WTC11 (cell line): Measurements from ENCODE around the gene MKLN1. TPM values are rescaled to one million over a fixed set of nuclear protein-coding genes. Genes with fewer than 3 reads are reported as not detected.
A peak's percentile ranks its signal among the peaks of the same experiment; 100 is the strongest.

ENCODE experiments used
- ATAC-seq: fragments of 200-7000 bp; cut with Tn5 transposase; 2 replicates; pipeline ENCODE4 v1.10.0; 2021; ENCODE audit warnings: mild to moderate bottlenecking, moderate library complexity
- CTCF ChIA-PET: fragments of 300-600 bp; sonication (Branson Sonifier 250); formaldehyde crosslinking; loops from one replicate; lab custom pipeline; 2021; ENCODE audit warnings: antibody characterized with exemption; lab: Charles Lee
- POLR2A ChIA-PET: fragments of 350-600 bp; sonication (Branson Sonifier 250); formaldehyde crosslinking; loops from one replicate; lab custom pipeline; 2021; ENCODE audit warnings: antibody characterized with exemption; lab: Charles Lee
- DNase-seq: peaks from one replicate; pipeline ENCODE4 v3.0.0; 2021; ENCODE audit warnings: low spot score
- H3K27ac Mint-ChIP-seq: 2 replicates; pipeline ENCODE4 v1.8.0; 2021; ENCODE audit warnings: mixed read lengths
- H3K27me3 Mint-ChIP-seq: 2 replicates; pipeline ENCODE4 v1.8.0; 2021; ENCODE audit warnings: low read depth, mild to moderate bottlenecking, moderate library complexity, mixed read lengths
- H3K36me3 Mint-ChIP-seq: 2 replicates; pipeline ENCODE4 v1.8.0; 2021; ENCODE audit warnings: mixed read lengths
- H3K4me1 Mint-ChIP-seq: 2 replicates; pipeline ENCODE4 v1.8.0; 2022; ENCODE audit warnings: mixed read lengths
- H3K4me3 Mint-ChIP-seq: 2 replicates; pipeline ENCODE4 v1.8.0; 2021; ENCODE audit warnings: mild to moderate bottlenecking, moderate library complexity, mixed read lengths
- H3K9me3 Mint-ChIP-seq: 2 replicates; pipeline ENCODE4 v1.8.0; 2021; ENCODE audit warnings: mixed read lengths
- ATF1 ChIP-seq: sonication (generic); formaldehyde crosslinking; IDR thresholded peaks from 2 replicates; pipeline ENCODE4 v1.8.1; 2023; ENCODE audit warnings: mild to moderate bottlenecking, moderate library complexity, missing genetic modification reagents
- CREB1 ChIP-seq: sonication (generic); formaldehyde crosslinking; IDR thresholded peaks from 2 replicates; pipeline ENCODE4 v1.8.0; 2023; ENCODE audit warnings: mild to moderate bottlenecking, missing genetic modification reagents
- EMX1 ChIP-seq: fragments of 250-450 bp; sonication (Bioruptor Pico); IDR thresholded peaks from 2 replicates; pipeline ENCODE4 v1.8.0; 2021; ENCODE audit warnings: mild to moderate bottlenecking
- FOXJ3 ChIP-seq: sonication (generic); formaldehyde crosslinking; IDR thresholded peaks from 2 replicates; pipeline ENCODE4 v1.9.0; 2021; ENCODE audit warnings: missing genetic modification reagents, mild to moderate bottlenecking, borderline replicate concordance
- GTF2I ChIP-seq: fragments of 250-450 bp; sonication (Bioruptor Pico); conservative IDR thresholded peaks from 2 replicates; pipeline ENCODE4 v1.4.0; 2021; ENCODE audit warnings: mild to moderate bottlenecking
- JAZF1 ChIP-seq: fragments of 250-450 bp; sonication (Bioruptor Pico); IDR thresholded peaks from 2 replicates; pipeline ENCODE4 v1.9.0; 2021; ENCODE audit warnings: moderate library complexity, mild to moderate bottlenecking, inconsistent platforms
- JUN ChIP-seq: sonication (generic); formaldehyde crosslinking; IDR thresholded peaks from 2 replicates; pipeline ENCODE4 v1.8.0; 2023; ENCODE audit warnings: mild to moderate bottlenecking, missing genetic modification reagents
- KAT7 ChIP-seq: sonication (generic); formaldehyde crosslinking; IDR thresholded peaks from 2 replicates; pipeline ENCODE4 v1.8.1; 2023; ENCODE audit warnings: missing genetic modification reagents, mild to moderate bottlenecking, borderline replicate concordance
- MXD4 ChIP-seq: fragments of 250-450 bp; sonication (Bioruptor Pico); IDR thresholded peaks from 2 replicates; pipeline ENCODE4 v1.8.0; 2021; ENCODE audit warnings: mild to moderate bottlenecking, moderate library complexity, borderline replicate concordance
- RORB ChIP-seq: fragments of 250-450 bp; sonication (Bioruptor Pico); IDR thresholded peaks from 2 replicates; pipeline ENCODE4 v1.9.0; 2021; ENCODE audit warnings: mild to moderate bottlenecking
- SMAD4 ChIP-seq: sonication (generic); formaldehyde crosslinking; IDR thresholded peaks from 2 replicates; pipeline ENCODE4 v1.8.0; 2022; ENCODE audit warnings: mild to moderate bottlenecking, missing genetic modification reagents
- SP1 ChIP-seq: sonication (generic); formaldehyde crosslinking; conservative IDR thresholded peaks from 2 replicates; pipeline ENCODE4 v1.8.1; 2022; ENCODE audit warnings: missing genetic modification reagents
- ZBTB21 ChIP-seq: sonication (generic); formaldehyde crosslinking; IDR thresholded peaks from 2 replicates; pipeline ENCODE4 v1.8.1; 2023; ENCODE audit warnings: mild to moderate bottlenecking, missing genetic modification reagents, borderline replicate concordance
- ZNF232 ChIP-seq: sonication (generic); formaldehyde crosslinking; IDR thresholded peaks from 2 replicates; pipeline ENCODE4 v1.8.0; 2022; ENCODE audit warnings: mild to moderate bottlenecking, missing genetic modification reagents
- ZNF416 ChIP-seq: fragments of 250-450 bp; sonication (Bioruptor Pico); IDR thresholded peaks from 2 replicates; pipeline ENCODE4 v1.9.0; 2021; ENCODE audit warnings: mild to moderate bottlenecking, inconsistent platforms
- total RNA-seq: library from RNA; stranded (reverse); gene quantifications from 3 replicates; pipeline ENCODE4 v1.2.3, GENCODE V29; 2021
- TF ChIP-seq, protein P1 (sequence below): sonication (generic); formaldehyde crosslinking; conservative IDR thresholded peaks from 2 replicates; pipeline ENCODE4 v1.8.1; 2022; ENCODE audit warnings: mild to moderate bottlenecking, missing genetic modification reagents
- TF ChIP-seq, protein P2 (sequence below): sonication (generic); formaldehyde crosslinking; IDR thresholded peaks from 2 replicates; pipeline ENCODE4 v1.8.1; 2023; ENCODE audit warnings: mild to moderate bottlenecking, missing genetic modification reagents, borderline replicate concordance
- TF ChIP-seq, protein P3 (sequence below): sonication (generic); formaldehyde crosslinking; IDR thresholded peaks from 2 replicates; pipeline ENCODE4 v1.8.1; 2023; ENCODE audit warnings: mild to moderate bottlenecking, missing genetic modification reagents, moderate library complexity
- TF ChIP-seq, protein P4 (sequence below): sonication (generic); formaldehyde crosslinking; IDR thresholded peaks from 2 replicates; pipeline ENCODE4 v1.8.0; 2023; ENCODE audit warnings: mild to moderate bottlenecking, missing genetic modification reagents
- TF ChIP-seq, protein P5 (sequence below): fragments of 200-600 bp; IDR thresholded peaks from 2 replicates; pipeline ENCODE4 v1.8.0; 2022; ENCODE audit warnings: antibody characterized with exemption
- TF ChIP-seq, protein P6 (sequence below): sonication (generic); formaldehyde crosslinking; IDR thresholded peaks from 2 replicates; pipeline ENCODE4 v1.8.0; 2022; ENCODE audit warnings: missing genetic modification reagents

MKLN1 gene
- total RNA-seq, 1 experiment from 2014 or later, result 37.6 TPM

DNA sequence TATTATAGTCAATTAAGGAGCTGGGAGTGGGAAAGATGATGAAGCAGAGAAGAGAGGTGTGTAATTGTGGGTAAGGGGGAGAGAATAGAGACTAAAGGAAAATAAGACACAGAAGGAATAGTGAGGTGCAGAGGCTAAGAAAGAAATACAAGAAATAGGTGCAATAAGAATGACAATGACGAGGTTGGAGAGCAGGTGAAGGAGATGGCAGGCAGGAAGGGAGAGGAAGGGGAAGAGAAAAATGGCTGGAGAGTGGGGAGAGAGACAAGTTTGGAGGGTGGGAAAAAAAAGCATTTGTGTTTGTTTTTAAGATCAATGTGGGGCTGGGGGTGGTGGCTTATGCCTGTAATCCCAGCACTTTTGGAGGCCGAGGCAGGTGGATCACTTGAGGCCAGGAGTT, 27.6 kb upstream of the MKLN1 start (continued):
- TF ChIP-seq, protein P1, sequence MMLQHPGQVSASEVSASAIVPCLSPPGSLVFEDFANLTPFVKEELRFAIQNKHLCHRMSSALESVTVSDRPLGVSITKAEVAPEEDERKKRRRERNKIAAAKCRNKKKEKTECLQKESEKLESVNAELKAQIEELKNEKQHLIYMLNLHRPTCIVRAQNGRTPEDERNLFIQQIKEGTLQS (CRISPR knock-in tag), result no peak
- TF ChIP-seq, protein P2, sequence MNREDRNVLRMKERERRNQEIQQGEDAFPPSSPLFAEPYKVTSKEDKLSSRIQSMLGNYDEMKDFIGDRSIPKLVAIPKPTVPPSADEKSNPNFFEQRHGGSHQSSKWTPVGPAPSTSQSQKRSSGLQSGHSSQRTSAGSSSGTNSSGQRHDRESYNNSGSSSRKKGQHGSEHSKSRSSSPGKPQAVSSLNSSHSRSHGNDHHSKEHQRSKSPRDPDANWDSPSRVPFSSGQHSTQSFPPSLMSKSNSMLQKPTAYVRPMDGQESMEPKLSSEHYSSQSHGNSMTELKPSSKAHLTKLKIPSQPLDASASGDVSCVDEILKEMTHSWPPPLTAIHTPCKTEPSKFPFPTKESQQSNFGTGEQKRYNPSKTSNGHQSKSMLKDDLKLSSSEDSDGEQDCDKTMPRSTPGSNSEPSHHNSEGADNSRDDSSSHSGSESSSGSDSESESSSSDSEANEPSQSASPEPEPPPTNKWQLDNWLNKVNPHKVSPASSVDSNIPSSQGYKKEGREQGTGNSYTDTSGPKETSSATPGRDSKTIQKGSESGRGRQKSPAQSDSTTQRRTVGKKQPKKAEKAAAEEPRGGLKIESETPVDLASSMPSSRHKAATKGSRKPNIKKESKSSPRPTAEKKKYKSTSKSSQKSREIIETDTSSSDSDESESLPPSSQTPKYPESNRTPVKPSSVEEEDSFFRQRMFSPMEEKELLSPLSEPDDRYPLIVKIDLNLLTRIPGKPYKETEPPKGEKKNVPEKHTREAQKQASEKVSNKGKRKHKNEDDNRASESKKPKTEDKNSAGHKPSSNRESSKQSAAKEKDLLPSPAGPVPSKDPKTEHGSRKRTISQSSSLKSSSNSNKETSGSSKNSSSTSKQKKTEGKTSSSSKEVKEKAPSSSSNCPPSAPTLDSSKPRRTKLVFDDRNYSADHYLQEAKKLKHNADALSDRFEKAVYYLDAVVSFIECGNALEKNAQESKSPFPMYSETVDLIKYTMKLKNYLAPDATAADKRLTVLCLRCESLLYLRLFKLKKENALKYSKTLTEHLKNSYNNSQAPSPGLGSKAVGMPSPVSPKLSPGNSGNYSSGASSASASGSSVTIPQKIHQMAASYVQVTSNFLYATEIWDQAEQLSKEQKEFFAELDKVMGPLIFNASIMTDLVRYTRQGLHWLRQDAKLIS (CRISPR knock-in tag), result no peak
- TF ChIP-seq CREB1 (CRISPR knock-in tag) (no peak), SP1 (no peak), MXD4 (CRISPR knock-in tag) (no peak), EMX1 (CRISPR knock-in tag) (no peak), JUN (CRISPR knock-in tag) (no peak)
- TF ChIP-seq, protein P3, sequence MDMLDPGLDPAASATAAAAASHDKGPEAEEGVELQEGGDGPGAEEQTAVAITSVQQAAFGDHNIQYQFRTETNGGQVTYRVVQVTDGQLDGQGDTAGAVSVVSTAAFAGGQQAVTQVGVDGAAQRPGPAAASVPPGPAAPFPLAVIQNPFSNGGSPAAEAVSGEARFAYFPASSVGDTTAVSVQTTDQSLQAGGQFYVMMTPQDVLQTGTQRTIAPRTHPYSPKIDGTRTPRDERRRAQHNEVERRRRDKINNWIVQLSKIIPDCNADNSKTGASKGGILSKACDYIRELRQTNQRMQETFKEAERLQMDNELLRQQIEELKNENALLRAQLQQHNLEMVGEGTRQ (CRISPR knock-in tag), result no peak

DNA sequence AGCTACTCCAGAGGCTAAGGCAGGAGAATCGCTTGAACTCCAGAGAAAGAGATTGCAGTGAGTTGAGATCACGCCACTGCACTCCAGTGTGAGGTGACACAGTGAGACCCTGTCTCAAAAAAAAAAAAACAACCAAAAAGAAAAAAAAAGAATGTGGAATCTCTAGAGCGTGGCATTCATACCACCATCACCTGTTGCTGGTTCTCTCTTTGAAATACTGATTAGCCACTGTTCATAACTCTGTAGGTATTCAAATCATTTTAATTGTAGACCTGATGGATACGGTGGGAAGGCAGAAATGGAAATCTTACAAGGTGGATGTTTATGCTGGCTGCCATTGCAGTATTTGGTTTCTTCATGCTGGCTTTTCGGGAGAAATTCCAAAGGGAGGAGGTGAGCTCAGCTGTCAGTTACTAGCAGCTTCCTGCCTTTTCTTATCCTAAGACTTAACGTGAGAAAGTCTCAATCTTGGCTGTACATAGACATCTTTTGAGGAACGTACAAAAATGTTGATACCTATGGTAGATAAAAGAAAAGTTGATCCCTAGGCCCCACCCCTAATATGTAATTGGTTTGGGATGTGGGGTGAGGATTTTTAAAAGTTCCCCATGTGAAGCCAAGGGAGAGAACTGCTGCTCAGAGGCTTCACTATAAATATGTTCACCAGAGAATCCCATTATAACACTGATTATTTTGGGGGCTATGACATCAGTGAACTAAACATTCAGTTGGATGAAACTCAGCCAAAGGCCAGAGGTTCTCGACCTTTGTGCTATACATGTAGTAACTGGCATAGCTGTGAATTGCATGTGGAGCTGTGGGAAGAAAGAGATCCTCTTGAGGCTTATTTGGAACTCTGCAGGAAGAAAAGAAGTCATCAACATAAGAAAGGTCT, 26.9 kb upstream of the MKLN1 start:
- no peak for DNase-seq
- ChIA-PET POLR2A (no interaction called here), CTCF (interaction anchor here (0.7 to 4.5 kb wide), 7 partner anchors 26 to 404 kb away, joined by 3 to 31 read pairs (median 3); no protein-coding TSS in a partner anchor)
- TF ChIP-seq FOXJ3 (CRISPR knock-in tag), result no peak
- TF ChIP-seq, protein P4, sequence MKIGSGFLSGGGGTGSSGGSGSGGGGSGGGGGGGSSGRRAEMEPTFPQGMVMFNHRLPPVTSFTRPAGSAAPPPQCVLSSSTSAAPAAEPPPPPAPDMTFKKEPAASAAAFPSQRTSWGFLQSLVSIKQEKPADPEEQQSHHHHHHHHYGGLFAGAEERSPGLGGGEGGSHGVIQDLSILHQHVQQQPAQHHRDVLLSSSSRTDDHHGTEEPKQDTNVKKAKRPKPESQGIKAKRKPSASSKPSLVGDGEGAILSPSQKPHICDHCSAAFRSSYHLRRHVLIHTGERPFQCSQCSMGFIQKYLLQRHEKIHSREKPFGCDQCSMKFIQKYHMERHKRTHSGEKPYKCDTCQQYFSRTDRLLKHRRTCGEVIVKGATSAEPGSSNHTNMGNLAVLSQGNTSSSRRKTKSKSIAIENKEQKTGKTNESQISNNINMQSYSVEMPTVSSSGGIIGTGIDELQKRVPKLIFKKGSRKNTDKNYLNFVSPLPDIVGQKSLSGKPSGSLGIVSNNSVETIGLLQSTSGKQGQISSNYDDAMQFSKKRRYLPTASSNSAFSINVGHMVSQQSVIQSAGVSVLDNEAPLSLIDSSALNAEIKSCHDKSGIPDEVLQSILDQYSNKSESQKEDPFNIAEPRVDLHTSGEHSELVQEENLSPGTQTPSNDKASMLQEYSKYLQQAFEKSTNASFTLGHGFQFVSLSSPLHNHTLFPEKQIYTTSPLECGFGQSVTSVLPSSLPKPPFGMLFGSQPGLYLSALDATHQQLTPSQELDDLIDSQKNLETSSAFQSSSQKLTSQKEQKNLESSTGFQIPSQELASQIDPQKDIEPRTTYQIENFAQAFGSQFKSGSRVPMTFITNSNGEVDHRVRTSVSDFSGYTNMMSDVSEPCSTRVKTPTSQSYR (CRISPR knock-in tag), result no peak
- no peak for TF ChIP-seq ZNF416 (CRISPR knock-in tag)
- no peak for TF ChIP-seq ZBTB21 (CRISPR knock-in tag)
- TF ChIP-seq GTF2I (CRISPR knock-in tag), result no peak
- no peak for TF ChIP-seq KAT7 (CRISPR knock-in tag)
- no peak for TF ChIP-seq SMAD4 (CRISPR knock-in tag)
- TF ChIP-seq, protein P5, sequence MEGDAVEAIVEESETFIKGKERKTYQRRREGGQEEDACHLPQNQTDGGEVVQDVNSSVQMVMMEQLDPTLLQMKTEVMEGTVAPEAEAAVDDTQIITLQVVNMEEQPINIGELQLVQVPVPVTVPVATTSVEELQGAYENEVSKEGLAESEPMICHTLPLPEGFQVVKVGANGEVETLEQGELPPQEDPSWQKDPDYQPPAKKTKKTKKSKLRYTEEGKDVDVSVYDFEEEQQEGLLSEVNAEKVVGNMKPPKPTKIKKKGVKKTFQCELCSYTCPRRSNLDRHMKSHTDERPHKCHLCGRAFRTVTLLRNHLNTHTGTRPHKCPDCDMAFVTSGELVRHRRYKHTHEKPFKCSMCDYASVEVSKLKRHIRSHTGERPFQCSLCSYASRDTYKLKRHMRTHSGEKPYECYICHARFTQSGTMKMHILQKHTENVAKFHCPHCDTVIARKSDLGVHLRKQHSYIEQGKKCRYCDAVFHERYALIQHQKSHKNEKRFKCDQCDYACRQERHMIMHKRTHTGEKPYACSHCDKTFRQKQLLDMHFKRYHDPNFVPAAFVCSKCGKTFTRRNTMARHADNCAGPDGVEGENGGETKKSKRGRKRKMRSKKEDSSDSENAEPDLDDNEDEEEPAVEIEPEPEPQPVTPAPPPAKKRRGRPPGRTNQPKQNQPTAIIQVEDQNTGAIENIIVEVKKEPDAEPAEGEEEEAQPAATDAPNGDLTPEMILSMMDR, result no peak
- TF ChIP-seq JAZF1 (CRISPR knock-in tag), result no peak
- TF ChIP-seq RORB (CRISPR knock-in tag), result no peak
- no peak for TF ChIP-seq ZNF232 (CRISPR knock-in tag)
- no peak for TF ChIP-seq ATF1 (CRISPR knock-in tag)
- TF ChIP-seq, protein P6, sequence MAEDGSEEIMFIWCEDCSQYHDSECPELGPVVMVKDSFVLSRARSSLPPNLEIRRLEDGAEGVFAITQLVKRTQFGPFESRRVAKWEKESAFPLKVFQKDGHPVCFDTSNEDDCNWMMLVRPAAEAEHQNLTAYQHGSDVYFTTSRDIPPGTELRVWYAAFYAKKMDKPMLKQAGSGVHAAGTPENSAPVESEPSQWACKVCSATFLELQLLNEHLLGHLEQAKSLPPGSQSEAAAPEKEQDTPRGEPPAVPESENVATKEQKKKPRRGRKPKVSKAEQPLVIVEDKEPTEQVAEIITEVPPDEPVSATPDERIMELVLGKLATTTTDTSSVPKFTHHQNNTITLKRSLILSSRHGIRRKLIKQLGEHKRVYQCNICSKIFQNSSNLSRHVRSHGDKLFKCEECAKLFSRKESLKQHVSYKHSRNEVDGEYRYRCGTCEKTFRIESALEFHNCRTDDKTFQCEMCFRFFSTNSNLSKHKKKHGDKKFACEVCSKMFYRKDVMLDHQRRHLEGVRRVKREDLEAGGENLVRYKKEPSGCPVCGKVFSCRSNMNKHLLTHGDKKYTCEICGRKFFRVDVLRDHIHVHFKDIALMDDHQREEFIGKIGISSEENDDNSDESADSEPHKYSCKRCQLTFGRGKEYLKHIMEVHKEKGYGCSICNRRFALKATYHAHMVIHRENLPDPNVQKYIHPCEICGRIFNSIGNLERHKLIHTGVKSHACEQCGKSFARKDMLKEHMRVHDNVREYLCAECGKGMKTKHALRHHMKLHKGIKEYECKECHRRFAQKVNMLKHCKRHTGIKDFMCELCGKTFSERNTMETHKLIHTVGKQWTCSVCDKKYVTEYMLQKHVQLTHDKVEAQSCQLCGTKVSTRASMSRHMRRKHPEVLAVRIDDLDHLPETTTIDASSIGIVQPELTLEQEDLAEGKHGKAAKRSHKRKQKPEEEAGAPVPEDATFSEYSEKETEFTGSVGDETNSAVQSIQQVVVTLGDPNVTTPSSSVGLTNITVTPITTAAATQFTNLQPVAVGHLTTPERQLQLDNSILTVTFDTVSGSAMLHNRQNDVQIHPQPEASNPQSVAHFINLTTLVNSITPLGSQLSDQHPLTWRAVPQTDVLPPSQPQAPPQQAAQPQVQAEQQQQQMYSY (CRISPR knock-in tag), result no peak

More for the DNA sequence above, 26.9 kb upstream of the MKLN1 start:
- H3K9me3 Mint-ChIP-seq, result peaks cover 2% of the 10 kb centered on the region
- H3K27ac Mint-ChIP-seq, result peak overlapping the region; percentile 22; the same call in 1 of the 2 replicates
- H3K27me3 Mint-ChIP-seq, result no peaks in the 10 kb centered on the region
- no peak overlapping the region for H3K4me3 Mint-ChIP-seq
- H3K36me3 Mint-ChIP-seq, result peaks cover under 1% of the 10 kb centered on the region; the same call in 1 of the 2 replicates
- peaks cover 36% of the 10 kb centered on the region for H3K4me1 Mint-ChIP-seq
- ATAC-seq, result peak; percentile 41
